Measurements from ENCODE around the gene GRHL1. TPM values are rescaled to one million over a fixed set of nuclear protein-coding genes. Genes with fewer than 3 reads are reported as not detected.
A peak's percentile ranks its signal among the peaks of the same experiment; 100 is the strongest.

GRHL1 gene
- total RNA-seq, 2 donors from 2014 or later: 1.4 to 5.7 TPM

DNA sequence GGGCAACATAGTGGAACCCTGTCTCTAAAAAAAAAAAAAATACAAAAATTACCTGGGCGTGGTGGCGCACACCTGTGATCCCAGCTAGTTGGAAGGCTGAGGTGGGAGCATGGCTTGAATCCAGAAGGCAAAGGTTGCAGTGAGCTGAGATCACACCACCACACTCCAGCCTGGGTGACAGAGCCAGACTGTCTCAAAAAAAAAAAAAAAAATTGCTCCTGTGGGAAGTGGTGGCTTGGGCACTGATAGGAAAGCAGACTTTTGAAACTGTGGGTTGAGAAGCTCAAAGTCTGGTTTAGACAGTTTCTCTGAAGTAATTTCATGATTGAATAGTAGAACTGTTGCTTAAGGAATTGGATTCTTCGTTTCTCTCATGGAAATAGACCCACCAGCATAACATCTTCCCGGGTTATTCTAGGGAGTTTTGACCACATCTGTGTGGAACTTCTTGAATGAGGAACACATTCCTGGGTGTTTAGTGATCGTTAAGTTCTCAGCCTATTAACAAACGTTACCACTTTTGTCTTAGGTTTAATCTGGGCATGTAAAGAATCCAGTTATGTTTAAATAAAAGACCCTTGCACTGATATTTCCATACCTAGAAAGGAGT, 33.5 kb downstream of the GRHL1 start:
- intact Hi-C loops (cut with DNase I): loop anchor here (2.0 kb wide), 2 partner anchors 58 to 68 kb away; partner anchors contain the start of gene KLF11 (in 1 of the 2)
- ATAC-seq (peak in 1 of 2 donors; percentile 29), DNase-seq (no peak)

DNA sequence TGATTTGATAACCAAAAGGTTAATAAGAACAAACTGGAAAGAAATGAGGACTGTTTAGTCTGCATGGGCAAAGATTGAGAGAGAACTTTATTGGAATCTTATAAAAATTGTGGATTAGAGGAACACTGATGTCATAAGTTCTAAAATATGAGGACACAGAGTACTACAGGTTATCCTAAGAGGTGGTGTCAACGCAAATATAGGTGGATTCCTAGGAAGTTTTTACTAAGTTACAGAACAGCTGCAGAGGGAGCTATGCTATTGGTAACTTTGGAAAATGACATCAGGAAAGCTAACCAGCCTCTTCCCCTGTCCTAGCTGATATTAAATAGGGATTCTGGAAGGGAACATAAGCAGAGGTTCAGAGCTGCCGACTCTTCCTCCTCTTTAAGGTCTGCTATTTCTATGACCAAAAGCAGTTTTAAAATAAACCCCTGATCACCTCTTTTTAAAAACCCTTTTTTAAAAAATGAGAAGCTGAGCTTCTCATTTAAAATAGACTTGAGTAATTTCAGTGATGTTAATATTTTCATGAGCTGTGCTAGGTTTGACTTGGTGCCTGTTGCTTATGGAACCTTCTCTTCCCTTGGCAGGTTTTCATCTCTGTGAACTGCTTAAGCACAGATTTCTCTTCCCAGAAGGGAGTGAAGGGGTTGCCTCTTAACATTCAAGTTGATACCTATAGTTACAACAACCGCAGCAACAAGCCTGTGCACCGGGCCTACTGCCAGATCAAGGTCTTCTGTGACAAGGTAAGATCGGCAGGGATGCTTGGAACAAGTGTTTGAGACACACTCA, 34.2 kb downstream of the GRHL1 start:
- ATAC-seq (no peak), DNase-seq (no peak)
- intact Hi-C loops (cut with DNase I): loop anchor here (2.0 kb wide), 2 partner anchors 57 to 67 kb away; partner anchors contain the start of gene KLF11 (in 1 of the 2)

DNA sequence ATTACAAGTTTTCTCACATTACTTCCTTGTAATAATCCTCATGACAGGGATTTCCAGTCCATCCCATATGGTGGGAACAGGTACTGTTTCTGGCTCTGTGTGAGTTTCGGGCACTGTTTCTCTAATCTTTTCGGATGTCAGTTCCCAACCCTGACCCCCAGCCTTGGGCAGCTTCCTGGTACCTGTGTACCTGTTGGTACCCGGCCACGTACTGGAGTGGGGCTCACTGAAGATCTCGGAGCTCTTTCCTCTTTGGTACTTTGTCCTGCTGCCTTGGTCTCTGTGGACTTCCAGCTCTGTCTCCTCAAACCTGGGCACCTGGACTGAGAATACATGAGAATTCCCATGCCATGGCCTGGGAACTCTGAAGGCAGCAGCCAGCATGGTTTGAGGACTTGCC, 36.8 kb downstream of the GRHL1 start:
- intact Hi-C loops (cut with DNase I): no loop called here
- ATAC-seq (no peak), DNase-seq (no peak)

DNA sequence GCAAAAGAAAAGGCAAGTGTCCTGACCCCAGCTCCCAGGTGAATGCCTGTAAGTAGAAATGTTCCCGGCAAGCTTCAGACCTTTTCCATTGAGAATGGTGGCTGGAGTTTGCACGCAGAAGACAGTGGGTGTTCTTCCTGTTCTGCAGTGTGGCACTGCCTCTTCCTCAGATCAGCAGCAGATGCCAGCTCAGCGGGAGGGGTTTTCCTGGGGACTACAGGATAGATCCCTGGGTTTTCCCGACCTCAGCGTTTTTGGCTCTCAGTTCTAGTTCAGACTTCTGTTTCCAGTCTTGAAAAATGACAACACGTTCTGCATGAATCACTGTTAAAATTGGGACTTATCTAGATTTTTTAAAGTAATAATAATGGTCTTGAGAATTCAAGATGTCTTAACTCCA, 39.2 kb downstream of the GRHL1 start:
- peak; percentile 12 to 71 for ATAC-seq
- peak; percentile 68 for DNase-seq
- intact Hi-C loops (cut with DNase I): no loop called here

DNA sequence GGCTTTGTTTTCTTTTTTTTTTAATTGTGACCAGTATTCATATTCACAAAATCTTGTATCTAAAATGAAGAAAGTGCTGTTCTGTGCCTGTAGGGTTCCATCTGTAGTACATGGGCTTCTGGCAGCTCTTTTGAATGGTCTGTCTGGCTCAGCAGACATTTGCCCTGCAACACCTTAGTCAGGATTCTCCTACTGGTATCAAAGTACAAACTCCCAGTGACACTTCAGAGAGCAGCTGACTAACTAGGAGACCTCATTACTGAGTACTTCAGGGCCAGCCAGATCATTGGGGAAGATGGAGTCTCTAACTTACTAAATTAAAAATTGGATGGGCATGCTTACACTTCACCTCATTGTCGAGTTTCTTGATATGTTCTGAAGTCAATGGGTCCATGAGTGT, 39.7 kb downstream of the GRHL1 start:
- ATAC-seq (peak in 1 of 2 donors; percentile 49), DNase-seq (no peak)
- intact Hi-C loops (cut with DNase I): no loop called here

DNA sequence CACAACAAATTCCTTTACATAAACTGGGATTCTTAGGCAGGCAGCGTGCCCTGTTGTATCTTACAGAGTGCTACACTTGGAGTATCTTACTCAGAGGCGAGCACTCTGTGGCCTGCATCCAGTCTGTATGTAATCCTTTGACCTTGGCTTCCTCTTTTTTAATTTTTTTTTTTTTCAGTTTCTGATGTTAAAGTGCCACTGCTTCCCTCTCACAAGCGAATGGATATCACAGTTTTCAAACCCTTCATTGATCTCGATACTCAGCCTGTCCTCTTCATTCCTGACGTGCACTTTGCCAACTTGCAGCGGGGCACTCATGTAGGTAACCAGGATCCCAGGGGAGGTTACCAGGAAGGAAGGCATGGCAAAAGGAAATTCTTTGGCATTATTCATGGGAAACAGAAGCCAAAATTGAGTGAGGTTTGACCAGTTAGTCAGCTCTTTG, 40.4 kb downstream of the GRHL1 start:
- intact Hi-C loops (cut with DNase I): no loop called here
- ATAC-seq (peak in 1 of 2 donors; percentile 57), DNase-seq (no peak)

DNA sequence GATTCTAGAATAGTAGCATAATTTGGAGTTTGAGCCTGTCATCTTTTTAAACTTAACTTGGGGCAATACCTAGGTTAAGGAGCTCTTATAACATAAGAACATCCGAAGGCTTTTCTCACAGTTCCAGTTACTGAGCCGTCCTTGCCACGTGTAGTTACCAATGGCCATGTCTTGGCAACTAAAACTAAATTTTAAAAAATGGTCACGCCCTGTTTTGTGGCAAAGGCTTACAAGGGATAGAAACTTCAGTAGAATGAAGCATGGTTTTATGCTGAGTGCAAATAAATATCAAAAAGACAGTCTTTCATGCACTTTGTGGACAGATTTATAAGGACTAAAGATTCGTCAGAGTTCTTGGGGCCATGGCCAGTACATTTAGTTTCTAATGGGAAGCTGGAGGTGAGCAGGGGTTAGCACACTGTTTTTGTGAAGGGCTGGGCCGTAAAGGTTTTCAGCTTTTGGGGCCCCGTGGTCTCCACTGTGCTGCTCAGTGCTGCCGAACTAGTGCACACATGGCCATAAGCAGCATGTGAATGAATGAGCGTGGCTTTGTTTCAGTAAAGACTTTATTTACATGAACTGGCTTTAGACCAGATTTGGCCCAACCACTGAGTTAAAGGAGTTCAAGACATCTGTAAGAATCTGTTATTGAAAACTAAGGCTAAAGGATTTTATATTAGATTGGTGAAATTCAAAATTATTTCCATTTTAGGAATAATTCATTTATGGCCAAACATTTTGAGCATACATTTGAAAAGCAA, 41.1 kb downstream of the GRHL1 start:
- ATAC-seq (no peak), DNase-seq (no peak)
- intact Hi-C loops (cut with DNase I): no loop called here

DNA sequence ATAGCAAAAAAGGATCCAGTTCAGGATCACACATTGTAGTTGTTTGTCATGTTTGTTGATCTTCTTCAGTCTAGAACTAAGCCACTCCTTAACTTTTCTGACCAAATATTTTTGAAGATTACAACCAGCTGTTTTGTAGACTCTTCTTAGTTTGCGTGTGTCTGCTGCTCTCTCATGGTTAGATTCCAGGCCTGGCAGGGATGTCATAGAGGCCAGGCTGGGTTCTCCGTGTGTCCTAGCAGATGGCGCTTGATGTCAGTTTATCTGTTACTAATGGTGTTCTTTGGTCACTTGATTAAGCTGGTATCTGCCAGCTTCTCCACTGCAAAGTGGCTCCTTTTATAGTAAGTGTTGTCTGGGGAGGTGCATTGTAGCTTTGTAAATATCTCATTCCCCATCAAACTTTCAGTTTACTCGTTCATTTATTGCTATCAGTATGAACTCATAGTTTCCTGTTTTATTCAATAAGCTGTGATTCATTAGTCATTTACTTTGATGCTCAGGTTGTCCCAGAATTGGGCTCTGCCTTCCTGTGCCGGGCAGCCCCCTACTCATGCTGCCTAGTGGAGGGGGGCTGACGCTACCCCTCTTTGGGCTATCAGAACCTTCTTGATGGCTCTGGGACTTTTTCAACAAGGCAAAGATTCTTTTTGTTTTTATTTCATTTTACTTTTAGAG, 42.1 kb downstream of the GRHL1 start:
- ATAC-seq (peak; percentile 42 to 73), DNase-seq (no peak)
- intact Hi-C loops (cut with DNase I): no loop called here

DNA sequence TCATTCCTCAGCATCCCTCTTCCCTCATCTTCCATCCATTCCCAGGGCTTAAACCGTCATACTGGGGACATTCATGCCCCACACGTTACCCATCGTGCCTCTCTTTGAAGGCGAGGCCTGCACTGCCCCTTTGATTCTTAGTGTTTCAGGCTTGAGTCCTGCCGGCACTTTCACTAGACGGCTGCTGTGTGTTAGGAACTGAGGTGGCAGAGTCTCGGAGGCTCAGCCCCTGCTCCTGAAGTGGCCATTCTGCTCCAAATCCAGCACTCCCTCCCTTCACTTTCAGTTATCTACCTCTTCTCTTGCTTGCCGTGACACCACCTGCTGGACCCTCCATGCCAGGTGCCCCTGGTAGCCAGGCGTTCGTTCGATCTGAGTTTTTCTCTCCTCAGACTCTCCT, 43.0 kb downstream of the GRHL1 start:
- DNase-seq (no peak), ATAC-seq (no peak)
- intact Hi-C loops (cut with DNase I): no loop called here

DNA sequence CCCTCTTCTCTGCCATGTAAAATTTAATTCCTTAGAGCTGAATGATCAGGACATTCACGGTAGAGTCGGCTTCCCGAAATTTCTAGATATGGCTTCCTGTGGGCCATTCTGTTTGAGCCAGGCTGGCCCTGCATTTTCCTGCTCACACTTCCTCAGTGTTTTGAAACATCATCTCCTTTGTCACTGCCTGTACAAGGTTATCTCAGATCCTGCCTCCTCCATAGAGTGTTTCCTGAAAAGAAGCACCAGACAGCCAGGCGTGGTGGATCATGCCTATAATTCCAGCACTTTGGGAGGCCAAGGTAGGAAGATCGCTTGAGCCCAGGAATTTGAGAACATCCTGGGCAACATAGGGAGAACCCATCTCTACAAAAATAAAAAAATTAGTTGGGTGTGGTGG, 43.6 kb downstream of the GRHL1 start:
- ATAC-seq: no peak
- intact Hi-C loops (cut with DNase I): loop anchor here in 1 of 2 donors (5.0 kb wide), 1 partner anchor 42 kb away; no protein-coding TSS in a partner anchor
- peak; percentile 25 for DNase-seq

DNA sequence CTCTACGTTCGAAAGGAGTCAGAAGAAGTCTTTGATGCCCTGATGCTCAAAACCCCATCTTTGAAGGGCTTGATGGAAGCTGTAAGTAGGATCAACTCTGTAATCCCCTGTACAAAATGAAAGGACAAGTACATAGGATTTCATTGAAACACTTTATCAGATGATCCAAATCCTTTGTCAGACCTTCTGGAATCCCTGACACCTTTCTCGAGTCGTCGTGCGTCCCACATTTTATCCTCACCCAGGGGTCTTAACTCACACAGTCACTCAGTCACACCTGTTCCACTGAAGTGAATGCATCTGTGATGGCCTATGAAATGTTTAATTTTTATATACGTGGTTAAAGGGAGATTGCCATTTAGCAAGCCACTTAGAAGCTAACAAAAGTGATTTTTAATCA, 44.8 kb downstream of the GRHL1 start:
- no peak for DNase-seq
- intact Hi-C loops (cut with DNase I): loop anchor here in 1 of 2 donors (5.0 kb wide), 1 partner anchor 41 kb away; no protein-coding TSS in a partner anchor
- no peak for ATAC-seq

DNA sequence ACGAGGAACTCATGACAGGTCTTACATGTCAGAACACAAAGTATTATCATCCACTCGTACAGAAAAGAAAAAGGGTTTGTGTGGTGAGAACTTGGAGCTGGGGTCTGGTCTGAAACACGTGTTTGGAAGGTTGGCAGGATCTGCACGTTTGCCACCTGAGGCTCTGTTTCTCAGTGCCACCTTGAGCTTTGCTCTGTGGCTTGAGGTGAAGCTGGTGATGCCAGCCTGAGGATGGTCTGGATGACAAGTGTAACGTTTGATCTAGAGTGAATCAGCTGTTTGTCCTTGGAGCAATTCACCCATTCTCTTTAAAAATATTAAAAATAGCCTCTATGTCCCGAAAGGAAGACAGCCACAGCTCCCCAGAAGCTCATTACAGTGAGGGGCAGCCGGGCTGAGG, 46.4 kb downstream of the GRHL1 start:
- DNase-seq (no peak), ATAC-seq (no peak)
- intact Hi-C loops (cut with DNase I): loop anchor here in 1 of 2 donors (5.0 kb wide), 1 partner anchor 39 kb away; no protein-coding TSS in a partner anchor

DNA sequence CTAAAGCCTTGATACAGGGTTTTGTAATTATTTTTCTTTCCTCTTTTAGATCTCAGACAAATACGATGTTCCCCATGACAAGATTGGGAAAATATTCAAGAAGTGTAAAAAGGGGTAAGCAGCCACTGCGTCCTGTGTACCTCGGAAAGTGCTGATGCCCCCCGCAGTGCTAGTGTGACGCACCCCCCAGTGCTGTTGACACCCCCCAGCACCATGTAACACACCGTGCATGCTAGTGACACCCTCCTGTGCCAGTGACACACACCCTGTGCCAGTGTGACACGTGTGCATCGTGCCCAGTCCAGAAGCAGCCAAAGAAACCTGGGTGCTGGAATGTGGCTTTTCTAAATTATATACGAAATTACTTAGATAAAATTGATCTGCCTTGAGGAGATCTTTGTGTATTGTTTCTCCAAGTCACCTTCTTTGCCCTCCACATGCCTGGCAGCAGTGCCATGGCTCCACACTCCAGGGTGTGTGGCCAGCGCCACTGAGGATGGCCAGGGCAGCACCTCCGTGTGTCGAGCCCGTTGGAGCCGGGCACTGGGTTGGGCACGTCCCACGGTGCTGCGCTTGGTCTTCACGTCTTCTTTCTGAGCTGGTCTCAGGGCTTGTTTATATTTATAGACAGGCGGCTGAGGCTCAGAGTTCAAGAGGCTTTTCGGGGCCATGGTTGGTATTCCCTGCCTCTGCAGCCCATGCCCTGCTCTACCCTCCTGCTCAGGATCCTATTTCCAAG, 47.6 kb downstream of the GRHL1 start:
- peak; percentile 48 to 69 for ATAC-seq

DNA sequence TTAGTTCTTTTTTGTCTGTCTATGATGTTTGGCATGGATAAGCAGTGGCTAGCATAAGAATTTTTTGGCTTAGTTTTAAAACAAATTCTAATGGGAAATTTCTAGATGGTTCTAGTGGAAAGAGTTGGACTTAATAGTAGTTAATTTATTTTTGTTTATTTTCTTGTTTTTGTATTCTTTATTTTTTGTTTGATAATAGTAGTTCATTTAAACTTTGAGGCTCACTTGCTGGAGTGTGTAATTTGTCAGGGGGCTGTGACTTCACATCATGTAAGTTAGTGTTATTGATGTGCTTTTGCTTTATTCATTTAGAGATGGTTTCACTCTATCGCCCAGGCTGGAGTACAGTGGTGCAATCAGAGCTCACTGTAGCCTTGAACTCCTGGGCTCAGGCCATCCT, 48.2 kb downstream of the GRHL1 start:
- intact Hi-C loops (cut with DNase I): loop anchor here in 1 of 2 donors (5.0 kb wide), 1 partner anchor 38 kb away; no protein-coding TSS in a partner anchor
- ATAC-seq: no peak
- no peak for DNase-seq

More for the DNA sequence above, 47.6 kb downstream of the GRHL1 start:
- intact Hi-C loops (cut with DNase I): loop anchor here in 1 of 2 donors (5.0 kb wide), 1 partner anchor 38 kb away; no protein-coding TSS in a partner anchor
- DNase-seq: no peak

DNA sequence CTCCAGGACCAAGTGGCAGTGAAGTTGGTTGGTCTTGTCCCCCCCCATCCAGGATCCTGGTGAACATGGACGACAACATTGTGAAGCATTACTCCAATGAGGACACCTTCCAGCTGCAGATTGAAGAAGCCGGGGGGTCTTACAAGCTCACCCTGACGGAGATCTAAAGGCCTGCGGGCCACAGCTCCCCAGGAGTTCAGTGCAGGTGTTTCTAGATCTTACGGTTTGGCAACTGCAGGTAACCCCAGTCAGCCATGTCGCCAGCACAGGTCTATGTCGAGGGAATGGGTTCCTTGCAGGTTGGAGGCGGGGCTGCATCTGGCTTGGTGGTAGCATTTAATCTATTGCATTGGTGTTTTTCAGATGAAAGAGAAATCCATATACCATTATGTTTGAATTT, 49.0 kb downstream of the GRHL1 start:
- ATAC-seq (no peak), DNase-seq (no peak)
- intact Hi-C loops (cut with DNase I): no loop called here

DNA sequence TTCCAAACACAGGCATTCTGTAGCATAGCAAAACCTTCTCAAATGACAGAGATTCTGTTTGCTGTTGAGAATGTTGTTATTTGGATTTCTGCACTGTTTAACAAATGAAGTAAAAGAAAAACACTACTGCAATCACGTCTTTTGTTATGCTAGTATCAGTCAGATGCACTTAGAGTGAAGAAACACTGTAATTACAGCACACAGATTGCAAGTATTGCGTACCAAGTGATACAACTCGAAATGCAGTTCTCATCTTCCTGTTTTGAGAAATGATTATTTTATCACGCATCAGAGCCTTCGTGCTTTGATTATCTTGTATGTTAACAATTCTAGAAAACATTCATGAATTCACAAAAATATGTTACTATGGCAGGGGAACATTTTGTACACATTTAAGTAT, 50.1 kb downstream of the GRHL1 start:
- intact Hi-C loops (cut with DNase I): no loop called here
- no peak for DNase-seq
- ATAC-seq: no peak

DNA sequence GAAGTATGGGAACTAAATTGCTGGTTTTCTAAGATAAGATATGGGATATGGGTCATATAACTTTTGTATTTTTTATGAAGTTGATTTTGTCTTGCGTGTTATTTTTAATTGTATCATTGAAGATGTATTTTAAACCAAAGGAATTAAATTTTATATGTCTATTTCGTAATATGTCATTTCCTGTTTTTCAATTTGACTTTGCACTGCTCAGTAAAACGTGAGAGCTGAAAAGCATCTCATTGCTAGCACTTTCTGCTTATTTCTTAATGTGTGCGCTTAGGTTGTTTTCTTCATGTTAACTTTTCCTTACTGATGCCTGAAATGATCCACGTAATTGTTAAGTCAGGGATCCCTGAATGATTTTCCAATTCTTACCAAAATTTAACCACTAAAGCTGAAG, 50.6 kb downstream of the GRHL1 start:
- ATAC-seq (no peak), DNase-seq (no peak)
- intact Hi-C loops (cut with DNase I): no loop called here

DNA sequence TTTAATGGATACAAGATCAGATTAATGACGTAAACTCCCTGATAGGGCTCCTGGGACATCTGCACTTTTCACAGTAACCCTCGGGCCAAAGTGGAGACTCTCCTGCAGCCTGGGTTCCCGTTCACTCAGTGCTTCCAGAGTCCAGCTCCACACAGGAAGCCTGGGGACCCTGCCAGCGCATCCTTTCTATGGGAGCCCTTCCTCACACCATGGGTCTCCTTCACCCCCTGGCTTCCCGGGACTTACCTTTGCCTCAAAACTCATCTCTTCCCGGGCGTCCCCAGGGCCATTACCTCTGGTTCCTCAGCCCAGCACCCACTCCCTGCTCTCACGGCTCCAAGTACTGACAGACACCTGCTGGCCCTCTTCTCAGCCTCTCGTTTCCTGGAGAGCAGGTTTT, 51.2 kb downstream of the GRHL1 start:
- intact Hi-C loops (cut with DNase I): no loop called here
- ATAC-seq (no peak), DNase-seq (no peak)
